ENCODE measurements around the gene LY6G5C. TPM values are rescaled to one million over a fixed set of nuclear protein-coding genes. Genes with fewer than 3 reads are reported as not detected.

Gene LY6G5C
- total RNA-seq, 4 donors from 2014 or later: 0.95 to 2.2 TPM; not detected in 2

GRCh38 chr6:31700740-31701401, 20.0 kb upstream of the LY6G5C start:
- no peak for DNase-seq
- in situ Hi-C loops (cut with MboI; ENCODE audit: low pct_ligation_motif_present in 1 of 4, low pct_unique_long_range_greater_than_20kb in 1 of 4, low sequenced_read_pairs in 3 of 4): no loop called here
- TF ChIP-seq, protein P1, sequence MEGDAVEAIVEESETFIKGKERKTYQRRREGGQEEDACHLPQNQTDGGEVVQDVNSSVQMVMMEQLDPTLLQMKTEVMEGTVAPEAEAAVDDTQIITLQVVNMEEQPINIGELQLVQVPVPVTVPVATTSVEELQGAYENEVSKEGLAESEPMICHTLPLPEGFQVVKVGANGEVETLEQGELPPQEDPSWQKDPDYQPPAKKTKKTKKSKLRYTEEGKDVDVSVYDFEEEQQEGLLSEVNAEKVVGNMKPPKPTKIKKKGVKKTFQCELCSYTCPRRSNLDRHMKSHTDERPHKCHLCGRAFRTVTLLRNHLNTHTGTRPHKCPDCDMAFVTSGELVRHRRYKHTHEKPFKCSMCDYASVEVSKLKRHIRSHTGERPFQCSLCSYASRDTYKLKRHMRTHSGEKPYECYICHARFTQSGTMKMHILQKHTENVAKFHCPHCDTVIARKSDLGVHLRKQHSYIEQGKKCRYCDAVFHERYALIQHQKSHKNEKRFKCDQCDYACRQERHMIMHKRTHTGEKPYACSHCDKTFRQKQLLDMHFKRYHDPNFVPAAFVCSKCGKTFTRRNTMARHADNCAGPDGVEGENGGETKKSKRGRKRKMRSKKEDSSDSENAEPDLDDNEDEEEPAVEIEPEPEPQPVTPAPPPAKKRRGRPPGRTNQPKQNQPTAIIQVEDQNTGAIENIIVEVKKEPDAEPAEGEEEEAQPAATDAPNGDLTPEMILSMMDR (IDR thresholded peaks at IDR 0.05): no peak
- no peak for TF ChIP-seq POLR2AphosphoS5 (IDR thresholded peaks at IDR 0.05)
- no peak for TF ChIP-seq EP300 (IDR thresholded peaks at IDR 0.05; ENCODE audit: low read depth)
- no peak for TF ChIP-seq POLR2A (IDR thresholded peaks at IDR 0.05)
- 47 to 64% methylated on average over 2 to 5 of the region's 5 CpGs for WGBS, 2 donors (ENCODE audit: low coverage in 1 of 2)
- Histone ChIP-seq H3K9me3 (no peaks in the 10 kb centered on the region), H3K4me3 (no peak overlapping the region), H3K27me3 (no peaks in the 10 kb centered on the region), H3K36me3 (peaks cover 0 to 15% (median 5%) of the 10 kb centered on the region in 4 donors), H3K27ac (peak overlapping the region in 2 of 4 donors; percentile 2 to 98), H3K4me1 (peaks cover 17 to 27% (median 21%) of the 10 kb centered on the region in 4 donors)
- intact Hi-C loops (cut with DNase I; ENCODE audit: low total_unique reads): no loop called here

DNA sequence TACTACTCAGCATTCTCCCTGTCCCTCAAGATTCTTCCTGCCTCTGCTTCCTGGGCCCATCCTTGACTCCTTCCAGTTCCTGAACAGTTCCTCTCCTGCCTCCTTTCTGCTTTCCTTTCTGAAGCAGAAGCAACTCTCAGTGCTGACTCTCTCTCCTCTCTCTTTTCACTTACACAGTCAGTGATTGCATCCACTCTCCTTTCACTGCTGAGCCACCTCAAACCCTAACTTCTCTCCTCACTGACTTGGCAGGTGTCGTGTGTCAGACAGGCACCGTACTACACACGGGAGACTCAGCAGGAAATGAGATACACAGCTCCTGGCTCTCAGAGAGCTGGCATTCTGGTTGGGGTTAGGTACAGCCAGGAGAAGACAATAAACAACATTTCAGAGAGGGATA, 16.7 kb upstream of the LY6G5C start:
- 55 to 57% methylated on average over 3 of the region's 3 CpGs for WGBS, 2 donors (ENCODE audit: low coverage in 1 of 2)
- H3K9me3 ChIP-seq: no peaks in the 10 kb centered on the region
- no peak overlapping the region for H3K27ac ChIP-seq
- no peak for DNase-seq
- H3K36me3 ChIP-seq: peaks cover 0 to 33% (median 12%) of the 10 kb centered on the region in 4 donors
- H3K4me3 ChIP-seq: no peak overlapping the region
- H3K27me3 ChIP-seq: no peaks in the 10 kb centered on the region
- intact Hi-C loops (cut with DNase I; ENCODE audit: low total_unique reads): no loop called here
- in situ Hi-C loops (cut with MboI; ENCODE audit: low pct_ligation_motif_present in 1 of 4, low pct_unique_long_range_greater_than_20kb in 1 of 4, low sequenced_read_pairs in 3 of 4): no loop called here
- TF ChIP-seq, protein P1 (IDR thresholded peaks at IDR 0.05): no peak
- TF ChIP-seq POLR2AphosphoS5 (IDR thresholded peaks at IDR 0.05) (no peak), EP300 (IDR thresholded peaks at IDR 0.05; ENCODE audit: low read depth) (no peak), POLR2A (IDR thresholded peaks at IDR 0.05) (no peak)
- peaks cover 17 to 20% (median 18%) of the 10 kb centered on the region in 4 donors for H3K4me1 ChIP-seq

DNA sequence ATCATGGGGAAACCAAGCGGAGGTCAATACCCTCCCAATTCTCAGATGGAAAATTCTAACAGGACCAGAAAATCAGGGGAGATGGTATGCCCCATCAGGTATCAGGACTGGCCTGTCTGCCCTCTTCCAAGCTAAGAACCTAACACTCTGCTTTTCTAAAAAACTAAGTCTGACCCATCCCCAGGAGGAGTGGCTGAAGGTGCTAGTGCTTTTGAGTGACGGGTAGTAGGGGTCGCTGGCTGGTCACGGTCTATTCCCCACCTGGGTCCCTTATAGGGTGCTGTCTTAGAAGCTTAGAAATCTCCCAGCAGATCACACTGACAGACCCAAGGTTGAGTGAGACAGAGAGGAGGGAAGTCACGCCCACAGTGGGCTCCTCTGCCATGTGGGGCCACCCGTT, 12.7 kb upstream of the LY6G5C start:
- H3K9me3 ChIP-seq: no peaks in the 10 kb centered on the region
- H3K4me3 ChIP-seq: no peak overlapping the region
- no peak overlapping the region for H3K27ac ChIP-seq
- in situ Hi-C loops (cut with MboI; ENCODE audit: low pct_ligation_motif_present in 1 of 4, low pct_unique_long_range_greater_than_20kb in 1 of 4, low sequenced_read_pairs in 3 of 4) (no loop called here), intact Hi-C loops (cut with DNase I; ENCODE audit: low total_unique reads) (no loop called here)
- no peaks in the 10 kb centered on the region for H3K27me3 ChIP-seq
- DNase-seq: no peak
- no peaks in the 10 kb centered on the region for H3K4me1 ChIP-seq
- TF ChIP-seq POLR2AphosphoS5 (IDR thresholded peaks at IDR 0.05) (no peak), POLR2A (IDR thresholded peaks at IDR 0.05) (no peak), EP300 (IDR thresholded peaks at IDR 0.05; ENCODE audit: low read depth) (no peak)
- TF ChIP-seq, protein P1 (IDR thresholded peaks at IDR 0.05): no peak
- peaks cover 0 to 44% (median 21%) of the 10 kb centered on the region in 4 donors for H3K36me3 ChIP-seq
- WGBS, 2 donors (ENCODE audit: low coverage in 1 of 2): 90% methylated on average over 6 of the region's 6 CpGs; no CpG with 5 or more reads in 1 of the 2 donors

GRCh38 chr6:31692886-31693285, 12.0 kb upstream of the LY6G5C start:
- Histone ChIP-seq H3K27me3 (no peaks in the 10 kb centered on the region), H3K27ac (no peak overlapping the region), H3K9me3 (no peaks in the 10 kb centered on the region), H3K4me3 (no peak overlapping the region), H3K4me1 (no peaks in the 10 kb centered on the region), H3K36me3 (peaks cover 0 to 50% (median 26%) of the 10 kb centered on the region in 4 donors)
- in situ Hi-C loops (cut with MboI; ENCODE audit: low pct_ligation_motif_present in 1 of 4, low pct_unique_long_range_greater_than_20kb in 1 of 4, low sequenced_read_pairs in 3 of 4) (no loop called here), intact Hi-C loops (cut with DNase I; ENCODE audit: low total_unique reads) (no loop called here)
- TF ChIP-seq, protein P1 (IDR thresholded peaks at IDR 0.05): no peak
- TF ChIP-seq POLR2AphosphoS5 (IDR thresholded peaks at IDR 0.05) (no peak), EP300 (IDR thresholded peaks at IDR 0.05; ENCODE audit: low read depth) (no peak), POLR2A (IDR thresholded peaks at IDR 0.05) (no peak)
- no peak for DNase-seq
- 78 to 91% methylated on average over 2 to 9 of the region's 9 CpGs for WGBS, 2 donors (ENCODE audit: low coverage in 1 of 2)
